Activated T-cell treated with anti-CD3 and anti-CD28 coated beads, Interleukin-2, amount 50 U/mL, for 24 hours (primary cell): ENCODE results near the gene ITPR3.
"Not testable (repeated sequence)": the region's sequence is repeated elsewhere in the genome, so short reads cannot be mapped to it uniquely, and the experiment has no call there.

Experiments
- DNase-seq: peaks from one replicate; pipeline ENCODE4 v3.0.0-alpha.2; 2020
- H3K27ac Mint-ChIP-seq: 2 replicates; pipeline ENCODE4 v1.8.0; 2020; ENCODE audit warnings: mild to moderate bottlenecking, mixed read lengths
- H3K27me3 Mint-ChIP-seq: 2 replicates; pipeline ENCODE4 v1.8.0; 2020; ENCODE audit warnings: mixed read lengths
- H3K36me3 Mint-ChIP-seq: 2 replicates; pipeline ENCODE4 v1.8.0; 2020; ENCODE audit warnings: low read depth, mixed read lengths
- H3K4me1 Mint-ChIP-seq: 2 replicates; pipeline ENCODE4 v1.8.0; 2020; ENCODE audit warnings: low read depth, mixed read lengths
- H3K4me3 Mint-ChIP-seq: 2 replicates; pipeline ENCODE4 v1.8.0; 2020; ENCODE audit warnings: mild to moderate bottlenecking, moderate library complexity, mixed read lengths
- H3K9me3 Mint-ChIP-seq: 2 replicates; pipeline ENCODE4 v1.8.0; 2020; ENCODE audit warnings: mixed read lengths

The ITPR3 gene

GRCh38 chr6:33616913-33617312 lies 4.2 kb upstream of the ITPR3 start:
- Mint-ChIP-seq H3K4me3 (no peak overlapping the region), H3K27me3 (no peaks in the 10 kb centered on the region), H3K9me3 (no peaks in the 10 kb centered on the region), H3K27ac (no peak overlapping the region), H3K4me1 (peaks cover 21% of the 10 kb centered on the region), H3K36me3 (peaks cover 6% of the 10 kb centered on the region)
- DNase-seq = no peak

GRCh38 chr6:33619166-33619840 lies 1.8 kb upstream of the ITPR3 start:
- peaks cover 28% of the 10 kb centered on the region for H3K36me3 Mint-ChIP-seq
- H3K4me3 Mint-ChIP-seq = peak overlapping the region; percentile 89
- DNase-seq = no peak
- H3K27me3 Mint-ChIP-seq = no peaks in the 10 kb centered on the region
- H3K9me3 Mint-ChIP-seq = no peaks in the 10 kb centered on the region
- H3K4me1 Mint-ChIP-seq = peaks cover 41% of the 10 kb centered on the region
- peak overlapping the region; percentile 82 for H3K27ac Mint-ChIP-seq

GRCh38 chr6:33620158-33620855 lies 815 bp upstream of the ITPR3 start:
- peak overlapping the region; percentile 82 for H3K27ac Mint-ChIP-seq
- H3K9me3 Mint-ChIP-seq = no peaks in the 10 kb centered on the region
- no peaks in the 10 kb centered on the region for H3K27me3 Mint-ChIP-seq
- peak; percentile 61 for DNase-seq
- peaks cover 49% of the 10 kb centered on the region for H3K4me1 Mint-ChIP-seq
- peak overlapping the region; percentile 89 for H3K4me3 Mint-ChIP-seq
- peaks cover 38% of the 10 kb centered on the region for H3K36me3 Mint-ChIP-seq

GRCh38 chr6:33621711-33622388 lies 728 bp downstream of the ITPR3 start:
- H3K4me3 Mint-ChIP-seq = peak overlapping the region; percentile 93
- peaks cover 58% of the 10 kb centered on the region for H3K4me1 Mint-ChIP-seq
- DNase-seq = peak; percentile 72
- H3K9me3 Mint-ChIP-seq = no peaks in the 10 kb centered on the region
- no peaks in the 10 kb centered on the region for H3K27me3 Mint-ChIP-seq
- H3K36me3 Mint-ChIP-seq = peaks cover 53% of the 10 kb centered on the region
- peak overlapping the region; percentile 86 for H3K27ac Mint-ChIP-seq

GRCh38 chr6:33622456-33623431 lies 1.6 kb downstream of the ITPR3 start:
- H3K36me3 Mint-ChIP-seq = peaks cover 61% of the 10 kb centered on the region
- DNase-seq = no peak
- peaks cover 60% of the 10 kb centered on the region for H3K4me1 Mint-ChIP-seq
- peak overlapping the region; percentile 93 for H3K4me3 Mint-ChIP-seq
- no peaks in the 10 kb centered on the region for H3K9me3 Mint-ChIP-seq
- no peaks in the 10 kb centered on the region for H3K27me3 Mint-ChIP-seq
- H3K27ac Mint-ChIP-seq = peak overlapping the region; percentile 86

- Mint-ChIP-seq H3K4me1 (peaks cover 68% of the 10 kb centered on the region), H3K9me3 (no peaks in the 10 kb centered on the region), H3K27me3 (no peaks in the 10 kb centered on the region), H3K36me3 (peaks cover 69% of the 10 kb centered on the region), H3K4me3 (peak overlapping the region; percentile 93), H3K27ac (peak overlapping the region; percentile 80)
- no peak for DNase-seq
Observed at GRCh38 chr6:33623895-33624381, 2.8 kb downstream of the ITPR3 start.

- H3K27me3 Mint-ChIP-seq = no peaks in the 10 kb centered on the region
- H3K9me3 Mint-ChIP-seq = no peaks in the 10 kb centered on the region
- peaks cover 64% of the 10 kb centered on the region for H3K4me1 Mint-ChIP-seq
- no peak for DNase-seq
- peaks cover 69% of the 10 kb centered on the region for H3K36me3 Mint-ChIP-seq
- H3K4me3 Mint-ChIP-seq = no peak overlapping the region
- peak overlapping the region; percentile 11 for H3K27ac Mint-ChIP-seq
Observed at GRCh38 chr6:33624856-33625255, 3.7 kb downstream of the ITPR3 start.

GRCh38 chr6:33627876-33628275 lies 6.8 kb downstream of the ITPR3 start:
- no peaks in the 10 kb centered on the region for H3K9me3 Mint-ChIP-seq
- DNase-seq = no peak
- no peak overlapping the region for H3K27ac Mint-ChIP-seq

GRCh38 chr6:33628401-33628964 lies 7.4 kb downstream of the ITPR3 start:
- H3K4me1 Mint-ChIP-seq = peaks cover 70% of the 10 kb centered on the region
- H3K4me3 Mint-ChIP-seq = no peak overlapping the region
- H3K27ac Mint-ChIP-seq = peak overlapping the region; percentile 50
- H3K36me3 Mint-ChIP-seq = peaks cover 76% of the 10 kb centered on the region
- DNase-seq = no peak
- no peaks in the 10 kb centered on the region for H3K9me3 Mint-ChIP-seq
- H3K27me3 Mint-ChIP-seq = no peaks in the 10 kb centered on the region

More at GRCh38 chr6:33627876-33628275, 6.8 kb downstream of the ITPR3 start:
- H3K36me3 Mint-ChIP-seq = peaks cover 79% of the 10 kb centered on the region
- no peaks in the 10 kb centered on the region for H3K27me3 Mint-ChIP-seq
- H3K4me1 Mint-ChIP-seq = peaks cover 72% of the 10 kb centered on the region
- H3K4me3 Mint-ChIP-seq = no peak overlapping the region

- H3K9me3 Mint-ChIP-seq = no peaks in the 10 kb centered on the region
- no peaks in the 10 kb centered on the region for H3K27me3 Mint-ChIP-seq
- DNase-seq = no peak
- H3K4me3 Mint-ChIP-seq = no peak overlapping the region
- peak overlapping the region; percentile 68 for H3K27ac Mint-ChIP-seq
- H3K4me1 Mint-ChIP-seq = peaks cover 68% of the 10 kb centered on the region
- peaks cover 64% of the 10 kb centered on the region for H3K36me3 Mint-ChIP-seq
Observed at GRCh38 chr6:33630014-33630413, 8.9 kb downstream of the ITPR3 start.

- not testable (repeated sequence) for DNase-seq, H3K4me3 Mint-ChIP-seq, H3K27me3 Mint-ChIP-seq, H3K27ac Mint-ChIP-seq, H3K9me3 Mint-ChIP-seq
- H3K4me1 Mint-ChIP-seq = peaks cover 66% of the 10 kb centered on the region
- H3K36me3 Mint-ChIP-seq = peaks cover 58% of the 10 kb centered on the region
Observed at GRCh38 chr6:33631521-33631920, 10.4 kb downstream of the ITPR3 start.

GRCh38 chr6:33631971-33632557 lies 10.9 kb downstream of the ITPR3 start:
- Mint-ChIP-seq H3K36me3 (peaks cover 57% of the 10 kb centered on the region), H3K4me3 (no peak overlapping the region), H3K9me3 (no peaks in the 10 kb centered on the region), H3K27me3 (no peaks in the 10 kb centered on the region), H3K27ac (peak overlapping the region; percentile 63), H3K4me1 (peaks cover 69% of the 10 kb centered on the region)
- no peak for DNase-seq

GRCh38 chr6:33632558-33633039 lies 11.5 kb downstream of the ITPR3 start:
- Mint-ChIP-seq H3K27me3 (no peaks in the 10 kb centered on the region), H3K9me3 (no peaks in the 10 kb centered on the region), H3K4me1 (peaks cover 68% of the 10 kb centered on the region), H3K4me3 (peak overlapping the region; percentile 61), H3K27ac (peak overlapping the region; percentile 63), H3K36me3 (peaks cover 53% of the 10 kb centered on the region)
- DNase-seq = peak; percentile 69
